Tongue (tissue), 2 donors: ENCODE measurements around the gene BIN1. TPM values are rescaled to one million over a fixed set of nuclear protein-coding genes. Genes with fewer than 3 reads are reported as not detected.

ENCODE experiments used
- small RNA-seq: library from RNA; depleted of rRNA; stranded (forward); fragments of <200 nt; gene quantifications from one replicate; pipeline ENCODE3, GENCODE V24; 2014; ENCODE audit warnings: low replicate concordance
- total RNA-seq: library from RNA; depleted of rRNA; stranded (reverse); fragments of >200 nt; gene quantifications from one replicate; pipeline ENCODE4 v1.2.3, GENCODE V29; 2014

Gene BIN1
- total RNA-seq, 1 donor from 2014 or later, result 697 TPM

Small RNA genes within 50 kb of the gene (small RNA-seq; reads per million reads assigned to genes)
- gene RNU7-182P, result not detected

Other genes starting within 250 kb of the BIN1 start
- not detected for gene TEX51, start 208.3 kb downstream of the BIN1 start, total RNA-seq
- gene CYP27C1, start 113.1 kb upstream of the BIN1 start, total RNA-seq, result 4.4 TPM
- gene ERCC3, start 187.0 kb upstream of the BIN1 start, total RNA-seq, result 59.2 TPM